Suppressor macrophage treated with lipopolysaccharide for 1 hour (primary cell): ENCODE data around the gene GIMAP4.
"Not testable (repeated sequence)": the region's sequence is repeated elsewhere in the genome, so short reads cannot be mapped to it uniquely, and the experiment has no call there.

ENCODE experiments used
- DNase-seq, 3 donors: peaks; one replicate each; pipeline ENCODE4 v3.0.0-alpha.2; 2020 to 2022

GIMAP4 gene

GRCh38 chr7:150567169-150567568 is at the start of gene GIMAP4:
TSS of gene GIMAP4 (plus strand) at chr7:150567390. CDS start at chr7:150569902, 2,512 bp downstream.
- DNase-seq: peak; percentile 46 to 52 (median 52)

- no peak for DNase-seq
These were observed 47.9 kb upstream of the GIMAP4 start for GRCh38 chr7:150519310-150519709.

GRCh38 chr7:150520145-150520544 is 47.0 kb upstream of the GIMAP4 start:
- DNase-seq: no peak

GRCh38 chr7:150522931-150523330 is 44.3 kb upstream of the GIMAP4 start:
- not testable (repeated sequence) for DNase-seq

GRCh38 chr7:150524018-150524417 is 43.2 kb upstream of the GIMAP4 start:
- DNase-seq: no peak

- no peak for DNase-seq
These were observed 35.5 kb upstream of the GIMAP4 start for GRCh38 chr7:150531704-150532103.

- DNase-seq: no peak
These were observed 28.9 kb upstream of the GIMAP4 start for GRCh38 chr7:150538259-150538658.

- no peak for DNase-seq
These were observed 14.0 kb upstream of the GIMAP4 start for GRCh38 chr7:150553163-150553562.

- no peak for DNase-seq
These were observed 10.6 kb upstream of the GIMAP4 start for GRCh38 chr7:150556521-150557138.

- DNase-seq: no peak
These were observed 6.7 kb upstream of the GIMAP4 start for GRCh38 chr7:150560486-150560885.

- no peak for DNase-seq
These were observed 4.3 kb upstream of the GIMAP4 start for GRCh38 chr7:150562919-150563318.

- DNase-seq: no peak
These were observed 3.2 kb upstream of the GIMAP4 start for GRCh38 chr7:150564006-150564405.

- DNase-seq: no peak
These were observed 2.6 kb upstream of the GIMAP4 start for GRCh38 chr7:150564566-150564965.

- no peak for DNase-seq
These were observed 2.0 kb upstream of the GIMAP4 start for GRCh38 chr7:150565239-150565638.

GRCh38 chr7:150566123-150566522 is 1.1 kb upstream of the GIMAP4 start:
- no peak for DNase-seq

GRCh38 chr7:150566572-150566971 is 618 bp upstream of the GIMAP4 start:
- no peak for DNase-seq

GRCh38 chr7:150567871-150568301 is 696 bp downstream of the GIMAP4 start:
- peak; percentile 32 to 76 (median 68) for DNase-seq

GRCh38 chr7:150568714-150569113 is 1.5 kb downstream of the GIMAP4 start:
- DNase-seq: peak in 2 of 3 donors; percentile 27 to 33

- peak; percentile 53 to 82 (median 60) for DNase-seq
These were observed 2.2 kb downstream of the GIMAP4 start for GRCh38 chr7:150569245-150569955.

- DNase-seq: no peak
These were observed 3.6 kb downstream of the GIMAP4 start for GRCh38 chr7:150570556-150571465.

- DNase-seq: no peak
These were observed 5.3 kb downstream of the GIMAP4 start for GRCh38 chr7:150572496-150572895.

- not testable (repeated sequence) for DNase-seq
These were observed 12.9 kb downstream of the GIMAP4 start for GRCh38 chr7:150579979-150580637.
